Measurements from ENCODE around the gene MOB3B.

The MOB3B gene

DNA sequence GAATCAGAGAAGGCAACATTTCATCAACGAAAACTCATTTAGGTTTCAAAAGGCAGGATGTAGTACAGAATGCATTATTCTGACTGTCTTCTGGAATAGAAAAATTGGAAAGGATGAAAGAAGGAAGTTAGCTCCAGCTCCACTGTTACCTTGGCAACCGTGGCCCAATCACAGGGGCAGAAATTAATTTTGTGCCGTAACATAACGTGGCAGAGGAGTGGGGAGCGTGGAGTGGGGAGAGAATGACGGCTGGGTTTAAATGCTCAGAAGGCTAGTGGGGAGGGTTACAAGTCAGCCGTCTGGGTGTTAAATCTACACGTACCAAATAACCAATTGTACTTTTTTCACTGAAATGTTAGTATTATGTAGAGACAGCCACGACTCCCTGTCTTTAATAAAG, 200.3 kb downstream of the MOB3B start:
- peaks cover 4% of the 10 kb centered on the region for H3K27me3 Mint-ChIP-seq
- H3K4me1 Mint-ChIP-seq (ENCODE audit: low read depth): no peaks in the 10 kb centered on the region
- H3K9me3 Mint-ChIP-seq (ENCODE audit: low read depth): no peaks in the 10 kb centered on the region
- no peaks in the 10 kb centered on the region for H3K36me3 Mint-ChIP-seq
- H3K27ac Mint-ChIP-seq: no peak overlapping the region
- H3K4me3 Mint-ChIP-seq: no peak overlapping the region

- H3K9me3 Mint-ChIP-seq (ENCODE audit: low read depth): no peaks in the 10 kb centered on the region
- H3K27me3 Mint-ChIP-seq: peaks cover 6% of the 10 kb centered on the region
- H3K4me3 Mint-ChIP-seq: no peak overlapping the region
- H3K27ac Mint-ChIP-seq: no peak overlapping the region
- no peaks in the 10 kb centered on the region for H3K4me1 Mint-ChIP-seq (ENCODE audit: low read depth)
- no peaks in the 10 kb centered on the region for H3K36me3 Mint-ChIP-seq
Observed at GRCh38 chr9:27328483-27328882, 201.1 kb downstream of the MOB3B start.

GRCh38 chr9:27311184-27311583, 218.4 kb downstream of the MOB3B start:
- no peak overlapping the region for H3K27ac Mint-ChIP-seq
- H3K4me3 Mint-ChIP-seq: no peak overlapping the region
- H3K4me1 Mint-ChIP-seq (ENCODE audit: low read depth): no peaks in the 10 kb centered on the region
- no peaks in the 10 kb centered on the region for H3K36me3 Mint-ChIP-seq
- H3K27me3 Mint-ChIP-seq: no peaks in the 10 kb centered on the region
- H3K9me3 Mint-ChIP-seq (ENCODE audit: low read depth): no peaks in the 10 kb centered on the region

DNA sequence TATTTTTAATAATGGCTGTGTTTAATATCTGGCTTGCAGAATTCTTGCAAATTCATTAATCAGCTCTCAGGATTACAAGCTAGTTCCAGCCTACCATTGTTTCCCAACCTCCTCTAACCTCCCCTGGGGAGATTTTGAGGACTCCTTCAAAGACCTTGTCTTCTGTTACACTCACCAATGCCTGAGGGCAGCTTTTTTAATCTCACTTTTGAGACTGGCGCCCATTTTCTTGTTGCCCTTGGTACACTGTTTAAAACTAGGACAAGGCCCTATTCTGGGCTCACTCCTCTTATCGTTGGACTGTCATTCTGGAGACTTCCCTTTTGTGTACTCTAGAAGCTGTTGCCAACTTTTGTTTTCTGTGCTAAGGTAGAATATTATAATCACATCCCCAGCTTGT, 219.0 kb downstream of the MOB3B start:
- Mint-ChIP-seq H3K27me3 (no peaks in the 10 kb centered on the region), H3K27ac (no peak overlapping the region), H3K4me3 (no peak overlapping the region), H3K4me1 (ENCODE audit: low read depth) (no peaks in the 10 kb centered on the region), H3K36me3 (no peaks in the 10 kb centered on the region), H3K9me3 (ENCODE audit: low read depth) (no peaks in the 10 kb centered on the region)

GRCh38 chr9:27308691-27309390, 220.8 kb downstream of the MOB3B start:
- Mint-ChIP-seq H3K4me1 (ENCODE audit: low read depth) (no peaks in the 10 kb centered on the region), H3K9me3 (ENCODE audit: low read depth) (no peaks in the 10 kb centered on the region), H3K27me3 (peaks cover 2% of the 10 kb centered on the region), H3K36me3 (no peaks in the 10 kb centered on the region), H3K4me3 (no peak overlapping the region), H3K27ac (no peak overlapping the region)

GRCh38 chr9:27304521-27304920, 225.1 kb downstream of the MOB3B start:
- Mint-ChIP-seq H3K4me3 (no peak overlapping the region), H3K9me3 (ENCODE audit: low read depth) (no peaks in the 10 kb centered on the region), H3K27ac (no peak overlapping the region), H3K27me3 (peaks cover 4% of the 10 kb centered on the region), H3K4me1 (ENCODE audit: low read depth) (no peaks in the 10 kb centered on the region), H3K36me3 (no peaks in the 10 kb centered on the region)

DNA sequence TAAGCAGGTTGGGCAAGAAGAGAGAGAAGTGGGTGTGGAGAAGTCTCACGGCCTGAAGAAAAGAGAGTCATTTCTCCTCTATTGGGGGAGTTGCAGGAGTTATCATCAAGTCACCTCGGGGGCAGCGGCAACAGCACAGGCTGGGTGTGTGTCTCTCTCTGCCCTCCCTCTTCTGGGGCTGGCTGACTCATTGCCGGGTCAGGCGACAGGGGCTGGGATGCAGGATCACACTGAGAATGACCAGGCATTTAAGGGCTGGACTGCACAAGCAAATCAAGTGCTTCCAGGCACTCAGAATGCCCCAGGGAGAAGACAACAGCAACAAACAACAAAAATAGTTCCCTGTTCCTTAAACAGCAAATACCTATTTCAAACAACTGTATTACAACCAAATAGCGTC, 226.4 kb downstream of the MOB3B start:
- Mint-ChIP-seq H3K4me1 (ENCODE audit: low read depth) (no peaks in the 10 kb centered on the region), H3K4me3 (no peak overlapping the region), H3K36me3 (no peaks in the 10 kb centered on the region), H3K27ac (no peak overlapping the region), H3K9me3 (ENCODE audit: low read depth) (no peaks in the 10 kb centered on the region), H3K27me3 (peaks cover 4% of the 10 kb centered on the region)

- Mint-ChIP-seq H3K9me3 (ENCODE audit: low read depth) (no peaks in the 10 kb centered on the region), H3K27me3 (peaks cover 3% of the 10 kb centered on the region), H3K36me3 (no peaks in the 10 kb centered on the region), H3K27ac (no peak within 1 kb of the TSS), H3K4me1 (ENCODE audit: low read depth) (no peaks in the 10 kb centered on the region), H3K4me3 (no peak within 1 kb of the TSS)
Observed at GRCh38 chr9:27297050-27297449, 232.6 kb downstream of the MOB3B start, which contains the start of gene EQTN. EQTN (minus strand) TSS chr9:27297150; CDS start chr9:27297055, 95 bp downstream.

GRCh38 chr9:27293996-27294395, 235.6 kb downstream of the MOB3B start:
- Mint-ChIP-seq H3K9me3 (ENCODE audit: low read depth) (no peaks in the 10 kb centered on the region), H3K4me1 (ENCODE audit: low read depth) (no peaks in the 10 kb centered on the region), H3K4me3 (no peak overlapping the region), H3K27me3 (peaks cover 5% of the 10 kb centered on the region), H3K27ac (no peak overlapping the region), H3K36me3 (no peaks in the 10 kb centered on the region)

GRCh38 chr9:27292659-27293405, 236.8 kb downstream of the MOB3B start:
- Mint-ChIP-seq H3K27ac (no peak overlapping the region), H3K4me1 (ENCODE audit: low read depth) (no peaks in the 10 kb centered on the region), H3K27me3 (peaks cover 9% of the 10 kb centered on the region), H3K4me3 (no peak overlapping the region), H3K9me3 (ENCODE audit: low read depth) (no peaks in the 10 kb centered on the region), H3K36me3 (no peaks in the 10 kb centered on the region)

GRCh38 chr9:27291292-27291691, 238.3 kb downstream of the MOB3B start:
- H3K9me3 Mint-ChIP-seq (ENCODE audit: low read depth): no peaks in the 10 kb centered on the region
- no peaks in the 10 kb centered on the region for H3K4me1 Mint-ChIP-seq (ENCODE audit: low read depth)
- H3K27ac Mint-ChIP-seq: no peak overlapping the region
- no peak overlapping the region for H3K4me3 Mint-ChIP-seq
- H3K36me3 Mint-ChIP-seq: no peaks in the 10 kb centered on the region
- H3K27me3 Mint-ChIP-seq: peaks cover 9% of the 10 kb centered on the region

DNA sequence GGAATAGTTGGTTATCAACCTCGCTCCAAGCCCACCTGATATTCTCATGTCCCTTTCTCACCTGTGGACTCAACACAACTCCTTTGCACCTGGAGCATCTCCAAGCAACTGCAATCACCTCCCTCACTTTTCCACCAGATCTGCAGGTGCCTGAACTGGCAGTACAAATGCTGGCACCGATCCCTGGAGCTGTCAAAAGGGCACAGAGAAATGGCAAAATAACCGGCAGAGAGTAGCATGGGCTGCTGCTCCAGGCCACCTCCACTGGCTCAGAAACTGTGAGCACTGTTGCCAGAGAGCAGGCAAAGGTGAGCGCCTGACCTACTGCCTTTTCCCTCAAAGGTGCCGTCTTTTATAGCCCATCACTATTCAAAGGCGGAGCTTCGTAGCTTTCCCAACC, 247.3 kb downstream of the MOB3B start:
- Mint-ChIP-seq H3K36me3 (no peaks in the 10 kb centered on the region), H3K9me3 (ENCODE audit: low read depth) (no peaks in the 10 kb centered on the region), H3K27ac (no peak overlapping the region), H3K27me3 (peaks cover 4% of the 10 kb centered on the region), H3K4me1 (ENCODE audit: low read depth) (no peaks in the 10 kb centered on the region), H3K4me3 (no peak overlapping the region)

DNA sequence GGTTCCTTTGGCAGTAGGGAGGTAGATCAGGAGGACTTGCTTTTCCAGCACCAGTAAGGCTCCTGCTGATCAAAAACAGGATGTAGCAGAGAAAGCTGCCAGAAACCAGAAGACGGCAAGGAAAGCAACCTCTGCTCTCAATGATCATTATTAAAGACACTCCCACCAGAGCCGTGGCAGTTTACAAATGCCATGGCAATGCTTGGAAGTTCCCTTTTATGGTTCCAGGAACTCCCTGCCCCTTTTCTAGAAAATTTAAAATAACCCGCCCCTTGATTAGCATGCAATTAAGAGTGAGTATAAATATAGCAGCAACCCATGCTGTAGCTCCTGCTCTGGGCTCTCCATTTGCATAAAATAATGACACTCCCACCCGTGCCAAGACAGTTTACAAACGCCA, 248.8 kb downstream of the MOB3B start:
- Mint-ChIP-seq H3K27ac (no peak overlapping the region), H3K9me3 (ENCODE audit: low read depth) (no peaks in the 10 kb centered on the region), H3K36me3 (no peaks in the 10 kb centered on the region), H3K4me3 (no peak overlapping the region), H3K27me3 (peaks cover 6% of the 10 kb centered on the region), H3K4me1 (ENCODE audit: low read depth) (peaks cover 2% of the 10 kb centered on the region)

GRCh38 chr9:27280249-27280648, 249.4 kb downstream of the MOB3B start:
- peaks cover 2% of the 10 kb centered on the region for H3K4me1 Mint-ChIP-seq (ENCODE audit: low read depth)
- no peaks in the 10 kb centered on the region for H3K36me3 Mint-ChIP-seq
- H3K27me3 Mint-ChIP-seq: peaks cover 6% of the 10 kb centered on the region
- no peak overlapping the region for H3K27ac Mint-ChIP-seq
- H3K9me3 Mint-ChIP-seq (ENCODE audit: low read depth): no peaks in the 10 kb centered on the region
- H3K4me3 Mint-ChIP-seq: no peak overlapping the region

GRCh38 chr9:27279611-27280010, 250.0 kb downstream of the MOB3B start:
- H3K36me3 Mint-ChIP-seq: no peaks in the 10 kb centered on the region
- H3K9me3 Mint-ChIP-seq (ENCODE audit: low read depth): no peaks in the 10 kb centered on the region
- no peak overlapping the region for H3K4me3 Mint-ChIP-seq

GRCh38 chr9:27278374-27278773, 251.2 kb downstream of the MOB3B start:
- Mint-ChIP-seq H3K9me3 (ENCODE audit: low read depth) (no peaks in the 10 kb centered on the region), H3K27ac (no peak overlapping the region), H3K27me3 (peaks cover 2% of the 10 kb centered on the region), H3K4me3 (no peak overlapping the region), H3K36me3 (no peaks in the 10 kb centered on the region), H3K4me1 (ENCODE audit: low read depth) (peaks cover 2% of the 10 kb centered on the region)

More at GRCh38 chr9:27279611-27280010, 250.0 kb downstream of the MOB3B start:
- peaks cover 2% of the 10 kb centered on the region for H3K4me1 Mint-ChIP-seq (ENCODE audit: low read depth)
- H3K27me3 Mint-ChIP-seq: peaks cover 6% of the 10 kb centered on the region
- no peak overlapping the region for H3K27ac Mint-ChIP-seq
